Endothelial cell of hepatic sinusoid (primary cell): ENCODE results near the gene NDUFA13.

Experiments
- in situ Hi-C: cut with HindIII; loops from 2 replicates; pipeline ENCODE4 v1.10.0; 2017; ENCODE audit warnings: low sequenced_read_pairs

Gene NDUFA13

DNA sequence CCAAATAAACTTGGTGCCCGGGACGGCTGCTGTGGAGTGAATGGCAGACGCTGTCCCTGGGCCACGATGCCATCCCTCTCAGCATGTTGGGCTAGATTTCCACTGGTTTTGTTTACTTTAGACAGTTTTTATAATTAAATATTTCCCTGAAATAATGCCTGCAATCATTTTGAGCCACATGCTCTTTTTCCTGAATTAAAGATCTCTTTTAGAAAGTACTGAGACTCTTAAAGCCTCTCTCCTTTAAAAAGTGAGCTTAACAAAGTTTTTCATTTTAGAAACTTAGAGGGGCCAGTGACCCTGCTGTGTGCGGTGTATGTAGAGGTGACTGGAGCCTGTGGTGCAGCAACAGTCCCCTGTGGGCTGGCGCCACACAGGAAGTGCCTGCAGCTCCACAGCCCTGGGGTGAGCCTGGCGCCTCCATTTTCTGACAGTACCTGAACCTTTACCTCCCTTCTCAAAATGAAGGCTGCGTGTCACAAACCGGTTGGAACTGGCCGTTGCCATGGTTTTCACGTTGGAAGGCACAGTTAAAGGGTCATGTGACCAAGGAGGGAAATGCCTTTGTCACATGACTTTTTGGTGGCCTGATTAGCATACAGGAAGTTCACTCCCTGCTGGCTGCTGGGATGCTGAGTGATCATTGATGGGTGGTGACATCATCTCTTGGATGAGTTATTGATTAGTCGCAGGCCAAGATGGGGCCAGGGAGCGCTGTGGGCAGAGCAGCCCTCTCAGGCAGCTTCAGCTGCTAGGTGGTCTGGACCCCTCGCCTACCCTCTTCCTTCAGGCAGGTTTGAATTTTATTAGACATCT is 26.9 kb upstream of the NDUFA13 start:
- in situ Hi-C loops: no loop called here

DNA sequence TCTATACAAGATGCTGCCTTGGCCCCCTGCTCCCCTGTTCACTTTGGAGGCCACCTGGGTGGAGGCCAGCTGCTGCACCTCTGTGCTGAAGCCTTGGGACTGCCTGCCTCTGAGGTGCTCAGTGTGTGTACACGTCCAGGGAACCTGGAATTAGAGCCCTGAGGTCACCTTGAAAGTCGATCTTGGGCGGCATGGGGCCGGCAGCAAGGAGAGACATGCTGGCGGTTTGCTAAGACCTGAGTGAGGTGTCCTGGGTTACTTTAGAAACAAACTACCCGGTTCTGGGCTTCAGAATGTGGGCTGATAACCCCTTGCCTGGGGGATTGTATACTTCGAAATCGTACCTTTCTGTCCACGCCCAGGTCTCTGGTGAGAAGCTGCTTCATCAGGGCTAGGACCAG is 26.2 kb upstream of the NDUFA13 start:
- in situ Hi-C loops: no loop called here

DNA sequence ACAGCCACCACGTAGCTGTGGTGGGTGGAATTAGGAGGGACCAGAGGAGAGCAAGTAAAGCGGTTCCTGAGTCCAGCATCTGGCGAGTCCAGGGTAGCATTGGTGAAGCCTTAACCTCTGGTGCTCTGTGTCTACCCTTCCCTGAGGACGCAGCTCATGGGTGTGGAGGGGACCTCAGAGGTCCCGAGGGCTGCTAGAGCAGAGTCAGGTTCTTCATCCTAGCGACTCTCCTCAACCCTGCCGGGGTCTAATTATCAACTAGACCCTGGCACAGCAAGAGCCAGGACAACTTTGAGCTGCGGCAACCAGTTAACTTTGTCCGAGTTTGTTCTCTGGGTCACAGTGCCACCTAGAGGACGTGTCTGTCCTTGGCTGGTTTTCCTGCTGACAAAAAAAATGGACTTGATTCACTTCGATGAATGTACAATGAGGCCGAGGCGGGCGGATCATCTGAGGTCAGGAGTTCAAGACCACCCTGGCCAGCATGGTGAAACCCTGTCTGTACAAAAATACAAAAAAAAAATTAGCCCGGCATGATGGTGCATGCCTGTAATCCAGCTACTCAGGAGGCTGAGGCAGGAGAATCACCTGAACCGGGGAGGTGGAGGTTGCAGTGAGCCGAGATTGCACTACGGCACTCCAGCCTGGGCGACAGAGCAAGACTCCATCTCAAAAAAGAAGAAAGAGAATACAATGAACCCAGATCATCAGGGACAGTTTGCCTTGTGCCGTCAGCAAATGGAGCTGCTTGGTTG is 25.6 kb upstream of the NDUFA13 start:
- in situ Hi-C loops: no loop called here

DNA sequence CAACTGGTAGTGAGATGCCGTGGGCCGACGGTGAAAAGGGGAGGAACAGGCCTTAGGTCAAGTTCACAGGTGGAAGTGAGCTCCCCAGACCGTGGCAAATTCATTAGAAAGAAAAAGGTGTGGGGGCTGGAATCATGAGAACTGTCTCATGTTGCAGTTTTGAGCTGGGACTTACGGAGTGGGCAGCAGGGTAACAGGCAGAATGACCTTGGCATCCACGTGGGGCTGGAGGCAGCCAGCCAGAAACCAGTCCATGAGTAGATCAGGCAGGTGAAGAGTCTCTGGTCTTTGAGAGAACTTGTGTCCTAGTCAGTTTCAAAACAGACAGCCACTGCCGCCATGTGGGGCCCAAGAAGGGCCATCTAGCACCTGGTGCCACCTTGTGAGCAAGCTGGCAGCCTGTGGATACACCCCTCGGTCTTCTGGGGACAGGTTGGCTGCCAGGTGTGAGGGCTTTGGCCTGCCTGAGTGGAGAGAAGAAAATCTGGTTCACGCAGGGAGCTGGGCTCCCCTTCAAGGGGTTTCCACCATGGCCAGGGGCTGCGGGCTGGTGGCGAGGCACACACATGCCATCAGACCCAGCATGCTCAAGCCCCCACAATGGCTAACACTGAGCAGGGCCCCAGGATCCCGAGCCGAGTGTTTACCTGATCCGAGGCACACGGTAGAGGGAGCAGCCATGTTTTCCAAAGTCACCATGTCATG is 24.6 kb upstream of the NDUFA13 start:
- in situ Hi-C loops: no loop called here

DNA sequence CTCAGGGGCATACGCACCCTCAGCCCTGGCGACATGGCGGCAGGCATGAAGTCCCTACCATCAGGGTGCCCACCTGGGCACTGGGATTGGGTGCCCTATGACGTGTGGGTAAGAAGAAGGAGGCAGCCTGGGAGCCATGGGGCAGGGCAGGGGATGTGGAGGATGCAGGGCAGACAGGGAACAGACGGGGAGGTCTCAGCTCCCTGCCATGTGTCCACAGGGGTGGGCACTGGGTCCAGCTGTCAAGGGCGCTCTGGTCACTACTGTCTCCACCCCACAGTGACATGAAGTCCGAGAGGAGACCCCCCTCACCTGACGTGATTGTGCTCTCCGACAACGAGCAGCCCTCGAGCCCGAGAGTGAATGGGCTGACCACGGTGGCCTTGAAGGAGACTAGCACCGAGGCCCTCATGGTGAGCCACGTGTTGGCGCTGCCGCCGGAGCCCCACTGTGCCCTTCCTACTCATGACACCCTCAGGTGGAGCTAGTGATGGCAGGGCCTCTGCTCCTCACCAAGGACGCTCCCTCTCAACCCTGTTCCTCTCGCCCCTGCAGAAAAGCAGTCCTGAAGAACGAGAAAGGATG is 23.9 kb upstream of the NDUFA13 start:
- in situ Hi-C loops: no loop called here

DNA sequence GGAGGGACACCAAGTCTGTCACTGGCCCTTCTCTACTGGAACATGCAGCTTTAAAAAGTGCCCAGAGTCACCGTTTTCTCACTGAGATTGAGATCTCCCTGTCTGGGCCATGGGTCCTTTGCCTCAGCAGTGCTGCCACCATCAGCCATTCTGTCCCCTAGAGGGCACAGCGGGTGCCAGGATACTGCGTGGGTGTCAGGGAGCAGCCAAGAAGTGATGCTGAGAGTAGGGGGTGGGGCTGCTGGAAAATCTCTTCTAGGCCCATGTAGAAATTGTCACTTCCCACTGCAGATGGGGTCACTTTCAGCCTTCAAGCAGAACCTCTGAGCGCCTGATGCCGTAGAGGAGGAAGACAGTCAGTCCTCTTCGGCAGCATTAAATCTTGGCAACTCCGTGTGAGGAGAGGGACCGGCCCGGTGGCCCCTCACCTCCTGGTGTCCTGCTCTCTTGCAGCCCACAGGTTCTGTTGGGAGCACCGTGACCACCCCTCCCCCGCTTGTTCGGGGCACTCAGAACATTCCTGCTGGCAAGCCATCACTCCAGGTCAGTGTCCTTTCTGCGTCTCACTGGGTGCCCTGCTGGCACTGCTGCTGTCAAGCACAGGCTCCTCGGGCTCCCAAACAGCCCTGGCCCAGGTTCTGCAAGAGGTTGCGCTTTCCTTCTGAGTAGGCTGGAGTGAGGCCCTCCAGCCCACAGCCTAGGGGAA is 22.0 kb upstream of the NDUFA13 start:
- in situ Hi-C loops: no loop called here

DNA sequence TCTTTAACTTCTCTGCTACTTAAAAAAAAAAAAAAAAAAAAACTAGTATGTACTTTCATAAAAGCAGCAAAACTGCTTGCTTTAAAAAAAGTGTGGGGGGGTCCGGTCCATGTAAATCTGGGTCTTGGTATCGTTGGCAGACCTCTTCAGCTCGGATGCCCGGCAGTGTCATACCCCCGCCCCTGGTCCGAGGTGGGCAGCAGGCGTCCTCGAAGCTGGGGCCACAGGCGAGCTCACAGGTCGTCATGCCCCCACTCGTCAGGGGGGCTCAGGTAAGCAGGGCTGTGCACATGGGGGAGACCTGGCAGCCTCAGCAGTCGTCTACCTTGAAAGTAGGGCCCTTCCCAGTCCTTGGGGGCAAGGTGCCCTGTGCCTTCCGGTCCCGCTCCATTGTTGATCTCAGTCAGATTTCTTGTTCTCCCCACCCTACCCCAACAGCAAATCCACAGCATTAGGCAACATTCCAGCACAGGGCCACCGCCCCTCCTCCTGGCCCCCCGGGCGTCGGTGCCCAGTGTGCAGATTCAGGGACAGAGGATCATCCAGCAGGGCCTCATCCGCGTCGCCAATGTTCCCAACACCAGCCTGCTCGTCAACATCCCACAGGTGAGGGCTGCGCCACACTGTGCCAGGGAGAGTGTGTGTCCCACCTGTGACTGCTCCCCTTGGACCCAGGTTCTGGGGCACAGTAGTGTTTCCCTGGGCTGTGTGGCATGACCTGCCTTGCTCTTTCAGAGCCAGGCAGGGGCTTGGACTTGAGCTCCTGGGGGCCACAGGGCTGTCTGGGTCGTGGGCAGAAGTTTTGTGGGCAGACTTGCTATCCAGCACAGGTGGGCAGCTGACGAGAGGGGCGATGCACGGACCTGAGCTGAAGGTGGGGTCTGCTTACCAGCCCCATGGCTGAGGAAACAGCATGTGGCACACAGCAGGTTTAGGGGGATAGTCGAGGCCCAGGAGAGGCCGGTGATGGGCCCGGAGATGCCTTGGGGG is 20.1 kb upstream of the NDUFA13 start:
- in situ Hi-C loops: no loop called here

DNA sequence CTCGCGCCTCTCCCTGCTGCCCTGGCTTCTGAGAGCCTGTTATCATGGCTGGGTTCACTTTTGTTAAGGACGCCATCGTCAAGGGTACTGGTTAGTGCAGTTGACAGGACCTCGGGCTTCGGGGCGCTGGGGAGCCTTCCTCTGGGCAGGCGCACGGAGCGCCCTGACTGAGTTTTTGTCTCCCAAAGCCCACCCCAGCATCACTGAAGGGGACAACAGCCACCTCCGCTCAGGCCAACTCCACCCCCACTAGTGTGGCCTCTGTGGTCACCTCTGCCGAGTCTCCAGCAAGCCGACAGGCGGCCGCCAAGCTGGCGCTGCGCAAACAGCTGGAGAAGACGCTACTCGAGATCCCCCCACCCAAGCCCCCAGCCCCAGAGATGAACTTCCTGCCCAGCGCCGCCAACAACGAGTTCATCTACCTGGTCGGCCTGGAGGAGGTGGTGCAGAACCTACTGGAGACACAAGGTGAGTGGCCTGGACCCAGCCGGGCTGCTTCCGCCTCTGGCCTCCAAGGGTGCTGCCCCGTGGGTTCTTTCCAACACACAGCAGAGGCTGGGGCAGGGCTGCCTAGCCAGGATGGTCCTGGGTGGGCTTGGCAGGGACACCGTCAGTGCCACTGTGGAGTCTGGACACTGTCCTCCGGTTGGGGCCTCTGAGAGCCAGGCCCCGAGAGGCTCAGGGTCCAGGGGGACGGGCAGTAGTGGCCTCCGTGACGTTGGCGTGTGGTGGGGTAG is 17.6 kb upstream of the NDUFA13 start:
- in situ Hi-C loops: no loop called here

DNA sequence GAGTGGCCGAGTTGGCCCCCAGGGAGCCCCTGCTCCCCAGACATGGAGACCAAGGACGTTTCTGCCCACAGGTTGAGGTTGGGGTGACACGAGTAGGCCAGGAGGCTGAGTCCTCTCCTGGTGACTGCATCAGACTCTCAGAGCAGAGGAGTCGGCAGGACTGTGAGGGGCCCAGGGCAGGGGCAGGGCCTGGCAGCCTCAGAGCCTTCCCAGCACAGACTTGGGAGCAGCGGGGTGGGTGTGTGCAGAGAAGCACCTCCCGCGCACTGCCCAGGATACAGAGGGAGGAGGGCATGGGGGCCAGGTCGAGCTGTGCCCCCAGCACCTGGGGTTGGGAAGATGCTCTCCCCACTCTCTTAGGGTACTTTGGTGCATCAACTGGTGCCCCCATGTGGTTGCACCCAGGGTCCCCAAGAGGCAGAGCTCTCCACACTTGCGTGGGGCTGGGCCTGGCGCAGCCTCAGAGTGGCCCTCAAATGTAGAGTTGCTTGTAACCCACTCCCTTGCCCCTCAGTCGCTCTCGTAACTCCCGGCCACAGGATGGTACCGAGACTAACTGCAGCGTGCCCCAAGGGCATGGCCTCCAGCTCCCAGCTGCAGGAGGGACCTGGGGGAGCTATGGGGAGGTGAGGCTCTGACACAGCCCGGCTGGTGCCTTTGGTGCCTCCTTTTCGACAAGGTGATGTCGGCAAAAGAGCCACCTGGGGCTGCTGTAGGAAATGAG is 16.6 kb upstream of the NDUFA13 start:
- in situ Hi-C loops: no loop called here

DNA sequence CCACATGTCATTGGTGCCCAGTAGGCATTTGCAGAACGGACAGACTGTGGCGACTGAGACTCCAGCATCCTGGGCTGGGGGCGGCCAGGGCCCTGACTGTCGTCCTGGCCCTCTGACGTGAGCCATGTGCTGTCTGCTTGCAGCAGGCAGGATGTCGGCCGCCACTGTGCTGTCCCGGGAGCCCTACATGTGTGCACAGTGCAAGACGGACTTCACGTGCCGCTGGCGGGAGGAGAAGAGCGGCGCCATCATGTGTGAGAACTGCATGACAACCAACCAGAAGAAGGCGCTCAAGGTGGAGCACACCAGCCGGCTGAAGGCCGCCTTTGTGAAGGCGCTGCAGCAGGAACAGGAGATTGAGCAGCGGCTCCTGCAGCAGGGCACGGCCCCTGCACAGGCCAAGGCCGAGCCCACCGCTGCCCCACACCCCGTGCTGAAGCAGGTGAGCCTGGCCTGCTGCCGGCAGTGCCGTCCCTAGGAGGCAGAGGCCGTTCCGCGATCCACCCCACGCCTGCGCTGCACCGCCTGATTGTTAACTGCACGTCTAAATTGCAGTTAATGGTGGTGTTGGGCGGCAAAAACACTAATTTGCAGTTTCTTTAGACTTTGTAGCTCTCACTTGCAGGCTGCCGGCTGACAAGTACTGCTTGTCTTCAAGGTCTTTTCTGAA is 14.9 kb upstream of the NDUFA13 start:
- in situ Hi-C loops: loop anchor here (10.0 kb wide), 1 partner anchor 166 kb away; no protein-coding TSS in a partner anchor

DNA sequence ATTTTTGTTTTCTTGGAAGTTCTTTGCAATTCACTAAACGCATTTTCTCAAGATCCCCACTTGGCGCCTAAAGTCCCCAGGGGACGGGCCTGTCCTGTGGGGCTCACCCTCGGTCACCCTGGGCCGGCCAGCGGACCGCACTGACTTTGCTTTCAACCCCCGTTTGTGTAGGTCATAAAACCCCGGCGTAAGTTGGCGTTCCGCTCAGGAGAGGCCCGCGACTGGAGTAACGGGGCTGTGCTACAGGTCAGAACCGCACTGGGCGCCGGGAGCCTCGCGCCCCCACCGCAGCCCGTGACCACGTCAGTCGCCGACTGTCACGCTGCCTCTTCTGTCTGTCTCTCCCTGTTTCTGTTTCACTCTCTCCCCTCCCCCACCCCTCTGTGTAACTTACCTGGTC is 14.2 kb upstream of the NDUFA13 start:
- in situ Hi-C loops: loop anchor here (10.0 kb wide), 1 partner anchor 167 kb away; no protein-coding TSS in a partner anchor

DNA sequence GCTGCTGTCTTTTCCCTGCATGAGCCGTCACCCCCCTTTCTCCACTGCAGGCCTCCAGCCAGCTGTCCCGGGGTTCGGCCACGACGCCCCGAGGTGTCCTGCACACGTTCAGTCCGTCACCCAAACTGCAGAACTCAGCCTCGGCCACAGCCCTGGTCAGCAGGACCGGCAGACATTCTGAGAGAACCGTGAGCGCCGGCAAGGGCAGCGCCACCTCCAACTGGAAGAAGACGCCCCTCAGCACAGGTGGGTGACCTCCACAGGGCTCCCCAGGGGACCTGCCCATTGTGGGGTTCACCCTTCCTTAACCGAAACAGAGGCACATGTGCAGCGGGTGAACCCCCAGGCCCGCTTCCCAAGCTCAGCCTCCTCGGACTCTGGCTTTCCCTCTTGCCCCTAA is 13.7 kb upstream of the NDUFA13 start:
- in situ Hi-C loops: loop anchor here (10.0 kb wide), 1 partner anchor 167 kb away; no protein-coding TSS in a partner anchor

DNA sequence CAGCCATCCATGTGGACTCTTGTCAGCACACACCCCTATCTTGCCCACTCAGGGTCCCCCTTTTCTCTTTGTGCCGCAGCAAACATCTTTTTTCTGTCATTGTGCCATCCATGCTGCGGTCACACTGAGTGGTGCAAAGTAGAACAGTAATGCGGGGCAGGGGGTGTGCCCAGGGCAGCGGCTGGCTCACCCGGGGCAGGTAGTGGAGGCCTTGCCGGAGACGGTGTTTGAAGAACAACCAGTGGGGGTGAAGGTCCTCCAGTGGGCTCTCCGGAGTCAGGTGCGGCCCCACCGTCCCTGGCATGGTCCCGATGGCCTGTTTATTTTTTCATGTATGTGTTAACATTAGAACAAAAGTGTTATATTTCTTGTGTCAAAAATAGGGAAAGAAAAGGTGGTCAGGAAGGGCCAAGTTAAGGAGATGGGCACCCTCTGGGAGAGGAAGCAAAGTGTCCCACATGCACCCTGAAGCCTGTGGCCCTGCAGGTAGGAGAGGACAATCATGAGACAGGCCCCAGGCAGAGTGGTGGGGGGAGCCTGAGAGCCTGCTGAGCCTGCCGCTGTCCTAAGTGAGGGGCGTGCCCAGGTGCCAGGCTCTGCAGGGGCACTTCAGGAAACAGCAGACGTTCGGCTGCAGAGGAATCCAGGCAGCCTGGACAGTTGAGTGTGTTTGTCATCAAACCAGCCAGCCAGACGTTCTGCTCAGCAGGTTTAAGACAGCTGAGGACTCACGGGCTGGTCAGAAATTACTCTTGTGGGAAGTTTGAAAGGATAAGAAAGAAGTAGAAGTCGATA is 13.0 kb upstream of the NDUFA13 start:
- in situ Hi-C loops: loop anchor here (10.0 kb wide), 1 partner anchor 168 kb away; no protein-coding TSS in a partner anchor

DNA sequence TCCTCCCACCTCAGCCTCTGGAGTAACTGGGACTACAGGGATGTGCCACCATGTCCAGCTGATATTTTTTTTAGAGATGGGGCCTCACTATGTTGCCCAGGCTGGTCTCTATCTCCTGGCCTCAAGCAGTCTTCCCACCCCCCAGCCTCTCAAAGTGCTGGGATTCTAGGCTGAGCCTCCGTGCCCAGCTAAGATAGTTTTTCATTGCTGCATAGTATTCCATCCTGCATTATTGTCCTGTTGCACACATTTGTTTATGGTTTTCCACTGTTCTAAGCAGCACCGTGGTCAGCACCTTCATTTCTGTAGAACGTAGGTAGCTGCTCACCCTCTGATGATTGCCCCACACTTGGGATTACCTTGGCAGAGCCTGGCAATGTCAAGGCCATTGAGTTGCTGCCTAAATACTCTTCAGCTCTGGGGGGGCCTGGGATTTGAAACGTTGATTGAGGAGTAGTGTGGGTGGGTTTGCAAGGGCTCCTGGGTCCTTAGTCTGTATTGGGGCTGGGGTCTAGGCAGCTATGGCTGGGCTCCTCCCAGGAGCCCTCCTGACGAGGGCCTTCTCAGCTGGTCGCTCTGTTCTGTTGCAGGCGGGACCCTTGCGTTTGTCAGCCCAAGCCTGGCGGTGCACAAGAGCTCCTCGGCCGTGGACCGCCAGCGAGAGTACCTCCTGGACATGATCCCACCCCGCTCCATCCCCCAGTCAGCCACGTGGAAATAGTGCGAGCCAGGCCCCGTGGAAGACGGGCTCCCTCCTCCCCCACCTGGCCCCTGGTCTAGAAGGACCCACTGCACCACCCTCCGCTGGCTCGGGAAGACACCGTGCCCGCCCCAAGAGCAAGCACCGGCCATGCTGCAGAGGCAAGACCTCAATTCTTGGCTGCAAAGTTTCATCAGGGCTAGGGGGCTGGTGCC is 11.0 kb upstream of the NDUFA13 start:
- in situ Hi-C loops: loop anchor here (10.0 kb wide), 1 partner anchor 170 kb away; no protein-coding TSS in a partner anchor

DNA sequence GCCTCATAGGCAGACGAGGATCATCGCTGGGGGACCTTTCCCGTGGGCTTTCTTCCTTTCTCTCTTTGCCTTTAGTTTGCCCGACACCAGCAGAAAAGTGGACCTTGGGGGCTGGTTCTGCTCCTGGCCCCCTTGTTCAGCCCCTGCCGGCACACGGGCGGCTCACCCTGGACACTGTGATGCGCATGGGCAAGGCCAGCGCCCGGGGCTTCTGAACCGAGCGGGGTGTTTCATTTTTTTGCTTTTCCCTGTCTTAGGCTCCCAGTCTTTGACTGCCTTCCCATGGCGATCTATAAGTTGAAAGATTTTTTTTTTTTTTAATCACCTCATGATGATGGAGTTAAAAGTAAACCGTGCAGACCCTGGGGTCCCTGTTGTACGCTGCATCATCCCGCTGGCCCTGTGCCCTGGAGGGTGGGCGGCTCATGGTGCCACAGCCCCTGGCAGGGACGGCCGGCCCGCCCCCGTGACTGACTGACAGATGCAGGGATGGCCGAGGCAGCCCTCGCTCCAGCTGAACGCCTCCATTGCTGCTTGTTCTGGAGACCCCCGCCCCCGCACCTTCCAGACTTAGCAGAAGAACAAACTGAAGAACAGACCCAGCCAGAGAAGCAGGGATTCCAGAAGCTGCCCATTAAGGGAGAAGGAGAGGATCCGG is 10.2 kb upstream of the NDUFA13 start:
- in situ Hi-C loops: loop anchor here (10.0 kb wide), 1 partner anchor 171 kb away; no protein-coding TSS in a partner anchor
